ENCODE results near the gene OLFML3. TPM values are rescaled to one million over a fixed set of nuclear protein-coding genes. Genes with fewer than 3 reads are reported as not detected.

The OLFML3 gene
- total and polyA plus RNA-seq, 2 of the 8 experiments (the other 6 are each of a cell fraction or from before 2014, with no cell fraction given) = 56.0 to 72.3 TPM

DNA sequence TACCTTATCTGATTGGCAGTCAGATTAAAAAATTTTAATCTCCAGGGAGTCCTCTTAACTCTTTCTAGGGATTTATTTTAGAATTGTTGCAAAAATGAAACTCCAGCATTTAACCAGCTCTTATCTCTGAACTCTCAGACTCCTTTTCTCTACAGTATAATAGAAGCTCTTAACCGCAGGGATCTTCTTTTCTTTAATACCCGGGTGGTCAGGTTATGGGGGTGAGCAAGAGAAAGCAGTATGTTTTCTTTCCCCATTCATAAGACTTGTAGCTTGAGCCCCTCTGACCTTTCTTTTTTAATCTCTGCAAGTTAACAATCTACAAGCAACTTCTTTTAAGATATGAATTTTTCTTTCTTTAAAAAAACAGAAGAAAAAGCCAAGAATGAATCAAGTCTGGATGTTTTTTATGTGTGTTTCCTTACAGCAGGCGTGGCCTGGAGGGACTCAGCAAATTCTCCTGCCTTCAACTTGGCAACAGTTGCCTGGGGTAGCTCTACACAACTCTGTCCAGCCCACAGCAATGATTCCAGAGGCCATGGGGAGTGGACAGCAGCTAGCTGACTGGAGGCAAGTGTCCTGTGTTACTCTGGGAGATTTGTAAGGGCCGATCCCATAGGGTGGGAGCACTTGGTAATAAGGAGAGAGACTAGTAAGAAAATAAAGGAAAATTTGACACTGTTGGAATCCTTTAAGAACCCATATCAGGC, 13.4 kb upstream of the OLFML3 start:
- Histone ChIP-seq H3K18ac (ENCODE audit: extremely low read depth, low read length) (no peak overlapping the region), H4K20me1 (replicated peaks in 1 of 2; ENCODE audit: control insufficient read depth in 1 of 2, insufficient read depth in 2 of 2, low read length in 2 of 2) (no peaks in the 10 kb centered on the region), H2BK15ac (ENCODE audit: low read length) (no peak overlapping the region), H2BK120ac (replicated peaks; ENCODE audit: low read depth, low read length) (no peak overlapping the region), H3K4me1 (replicated peaks in 1 of 4; ENCODE audit: control insufficient read depth in 3 of 4, insufficient read depth in 4 of 4, low read length in 3 of 4) (no peaks in the 10 kb centered on the region; a peak in 2 of 7 replicates), H3K36me3 (ENCODE audit: control insufficient read depth in 2 of 4, insufficient read depth in 4 of 4, low read length in 3 of 4) (peaks cover 12 to 65% (median 42%) of the 10 kb centered on the region in 4 experiments), H3K79me2 (ENCODE audit: control insufficient read depth in 1 of 2, insufficient read depth in 2 of 2, low read length in 2 of 2) (no peaks in the 10 kb centered on the region), H3K27me3 (replicated peaks in 1 of 4; ENCODE audit: control insufficient read depth in 3 of 4, extremely low read depth in 1 of 4, insufficient read depth in 3 of 4, low read length in 3 of 4) (no peaks in the 10 kb centered on the region), H2AK5ac (ENCODE audit: low read depth, low read length) (no peak overlapping the region), H3K79me1 (ENCODE audit: low read depth, low read length) (no peaks in the 10 kb centered on the region), H3K27ac (ENCODE audit: low read depth, low read length) (no peak overlapping the region), H3K23ac (ENCODE audit: insufficient read length) (no peak overlapping the region), H4K8ac (ENCODE audit: extremely low read depth, insufficient read depth, low read length) (no peak overlapping the region), H3K56ac (replicated peaks; ENCODE audit: insufficient read length, low read depth, low read length) (no peak overlapping the region), H3K14ac (ENCODE audit: insufficient read length) (no peak overlapping the region), H4K5ac (ENCODE audit: insufficient read length, low read depth, low read length) (no peak overlapping the region), H3K4me2 (ENCODE audit: insufficient read depth in 1 of 2, low read depth in 2 of 2, low read length in 2 of 2) (no peak overlapping the region), H2BK20ac (ENCODE audit: low read length) (no peak overlapping the region), H3K23me2 (ENCODE audit: low read depth, low read length) (no peaks in the 10 kb centered on the region), H2BK12ac (ENCODE audit: low read depth, low read length) (no peak overlapping the region), H3K9me3 (ENCODE audit: insufficient read depth in 2 of 2, low read depth in 1 of 2, low read length in 1 of 2) (no peaks in the 10 kb centered on the region), H2BK5ac (ENCODE audit: low read depth, low read length) (no peak overlapping the region), H2AFZ (ENCODE audit: low read length) (no peak overlapping the region), H3K4ac (replicated peaks; ENCODE audit: insufficient read length, low read depth, low read length) (no peak overlapping the region), H3K4me3 (ENCODE audit: extremely low read depth in 1 of 4, insufficient read depth in 2 of 4, low read depth in 3 of 4, low read length in 4 of 4) (no peak overlapping the region), H3K9ac (replicated peaks in 1 of 4; ENCODE audit: extremely low read depth in 1 of 4, low read depth in 3 of 4, low read length in 3 of 4) (no peak overlapping the region), H4K91ac (replicated peaks; ENCODE audit: insufficient read length, low read length) (no peak overlapping the region)
- ChIA-PET POLR2A (ENCODE audit: partially characterized antibody) (interaction anchor here (0.6 kb wide), 1 partner anchor 14 kb away, joined by 4 read pairs; no protein-coding TSS in a partner anchor), CTCF (ENCODE audit: partially characterized antibody) (interaction anchor here (0.7 to 1.3 kb wide), 3 partner anchors 11 to 381 kb away, joined by 3 to 5 read pairs (median 3); no protein-coding TSS in a partner anchor)
- no peak for DNase-seq (ENCODE audit: low read depth in 1 of 2, low spot score in 2 of 2)
- 92% methylated on average over 4 of the region's 4 CpGs; no CpG with 5 or more reads in 1 of the 2 experiments for WGBS, 2 experiments (ENCODE audit: extremely low coverage in 1 of 2, insufficient coverage in 1 of 2, insufficient read length in 1 of 2, insufficient replicate concordance in 2 of 2, low coverage in 1 of 2, low lambda C conversion rate in 2 of 2, missing lambda C conversion rate in 1 of 2)
- FAIRE-seq = no peak
- no peak for TF ChIP-seq CBX5 (IDR thresholded peaks at IDR 0.05; ENCODE audit: low read depth, low read length)
- TF ChIP-seq, protein P1, sequence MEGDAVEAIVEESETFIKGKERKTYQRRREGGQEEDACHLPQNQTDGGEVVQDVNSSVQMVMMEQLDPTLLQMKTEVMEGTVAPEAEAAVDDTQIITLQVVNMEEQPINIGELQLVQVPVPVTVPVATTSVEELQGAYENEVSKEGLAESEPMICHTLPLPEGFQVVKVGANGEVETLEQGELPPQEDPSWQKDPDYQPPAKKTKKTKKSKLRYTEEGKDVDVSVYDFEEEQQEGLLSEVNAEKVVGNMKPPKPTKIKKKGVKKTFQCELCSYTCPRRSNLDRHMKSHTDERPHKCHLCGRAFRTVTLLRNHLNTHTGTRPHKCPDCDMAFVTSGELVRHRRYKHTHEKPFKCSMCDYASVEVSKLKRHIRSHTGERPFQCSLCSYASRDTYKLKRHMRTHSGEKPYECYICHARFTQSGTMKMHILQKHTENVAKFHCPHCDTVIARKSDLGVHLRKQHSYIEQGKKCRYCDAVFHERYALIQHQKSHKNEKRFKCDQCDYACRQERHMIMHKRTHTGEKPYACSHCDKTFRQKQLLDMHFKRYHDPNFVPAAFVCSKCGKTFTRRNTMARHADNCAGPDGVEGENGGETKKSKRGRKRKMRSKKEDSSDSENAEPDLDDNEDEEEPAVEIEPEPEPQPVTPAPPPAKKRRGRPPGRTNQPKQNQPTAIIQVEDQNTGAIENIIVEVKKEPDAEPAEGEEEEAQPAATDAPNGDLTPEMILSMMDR (IDR thresholded peaks at IDR 0.05; ENCODE audit: control extremely low read depth in 1 of 3, insufficient read depth in 1 of 3, low read depth in 1 of 3, low read length in 3 of 3) = no peak
- no peak for TF ChIP-seq SIX5 (IDR thresholded peaks at IDR 0.05; ENCODE audit: low read depth, low read length)

All from H1 (cell line).